HG02759 (cell line): ENCODE measurements around the gene MPP1.
"Not testable (repeated sequence)": the region's sequence is repeated elsewhere in the genome, so short reads cannot be mapped to it uniquely, and the experiment has no call there.

Source experiments
- ATAC-seq: cut with Tn5 transposase; IDR thresholded peaks from one replicate; pipeline ENCODE4 v1.9.1; 2021; ENCODE audit warnings: mild to moderate bottlenecking, moderate library complexity; ENCODE audit not compliant: unreplicated experiment

MPP1 gene

DNA sequence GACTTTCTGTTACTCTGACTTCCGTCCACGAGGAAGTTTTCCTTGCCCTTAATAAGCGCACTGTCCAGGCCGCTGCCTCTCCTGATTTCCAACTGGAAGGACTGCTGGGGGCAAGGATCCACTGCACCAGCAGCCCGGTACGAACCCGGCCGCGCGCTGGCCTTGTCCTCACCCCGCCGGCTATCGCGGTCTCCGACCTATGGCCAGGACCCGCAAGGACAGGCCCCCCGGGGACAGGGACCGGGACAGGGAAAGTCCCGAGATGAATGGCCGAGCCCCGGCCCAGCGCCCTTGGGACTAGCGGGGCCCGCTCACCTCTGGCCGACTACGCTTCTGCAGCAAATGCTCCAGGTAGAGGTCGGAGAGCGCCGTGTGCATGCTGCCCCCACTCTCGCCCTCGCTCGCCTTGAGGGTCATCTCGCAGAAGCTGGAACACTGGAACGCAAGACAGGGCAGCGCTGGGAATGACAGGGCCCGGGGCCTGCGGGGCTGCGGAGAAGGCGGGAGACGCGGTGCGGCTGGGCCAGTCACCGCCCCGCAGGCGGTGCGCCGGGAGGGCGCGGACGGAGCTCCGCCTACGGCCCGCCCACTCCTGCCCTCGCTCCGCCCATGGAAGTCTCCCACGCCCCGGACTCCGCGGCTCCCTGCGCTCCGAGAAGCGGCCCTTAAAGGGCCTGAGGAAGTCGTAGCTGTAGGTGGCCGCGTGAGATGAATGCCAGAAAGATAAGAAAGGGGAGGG lies at the start of gene MPP1:
MPP1 (minus strand) TSS at position 529 of the 739 bp plus-strand sequence; CDS start at position 417, 112 bp downstream.
- ATAC-seq: peak; percentile 93

DNA sequence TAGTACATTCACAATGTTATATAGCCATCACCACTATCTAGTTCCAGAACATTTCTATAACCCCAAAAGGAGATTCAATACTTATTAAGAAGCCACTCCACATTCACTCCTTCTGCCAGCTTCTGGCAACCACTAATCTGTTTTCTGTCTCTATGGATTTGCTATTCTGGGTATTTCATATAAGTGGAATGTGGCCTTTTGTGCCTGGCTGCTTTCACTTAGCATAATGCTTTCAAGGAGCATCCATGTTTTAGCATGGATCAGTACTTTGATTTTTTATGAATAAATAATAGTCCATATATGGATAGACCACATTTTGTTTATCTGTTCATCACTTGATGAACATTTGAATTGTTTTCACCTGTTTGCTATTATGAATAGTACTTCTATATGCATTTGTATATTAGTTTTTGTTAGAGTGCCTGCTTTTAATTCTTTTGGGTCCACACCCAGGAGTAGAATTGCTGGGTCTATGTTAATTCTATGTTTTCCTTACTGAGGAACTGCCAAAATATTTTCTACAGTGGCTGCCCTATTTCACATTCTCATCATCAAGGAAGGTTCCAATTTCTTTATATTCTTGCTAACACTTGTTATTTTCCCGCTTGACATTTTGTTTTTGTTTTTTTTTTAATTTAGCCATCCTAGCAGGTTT lies 45.8 kb upstream of the MPP1 start:
- ATAC-seq: no peak

DNA sequence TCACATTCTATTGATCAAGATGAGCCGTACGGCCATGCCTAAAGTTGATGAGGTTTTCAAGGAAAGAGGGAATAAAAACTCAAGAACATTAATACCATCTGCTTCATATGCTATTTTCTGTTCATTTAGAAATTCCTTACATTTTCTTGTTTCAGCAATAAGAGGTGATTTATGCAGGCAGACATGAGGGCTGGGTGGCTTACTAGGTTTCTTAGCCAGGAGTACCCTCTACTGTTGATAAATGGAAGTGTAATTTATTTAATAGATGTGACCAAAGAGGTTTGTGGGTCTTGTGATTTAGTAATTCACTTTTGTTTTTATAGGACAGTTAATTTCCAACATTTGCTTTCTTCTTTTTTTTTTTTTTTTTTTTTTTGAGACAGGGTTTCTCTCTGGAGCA lies 35.6 kb upstream of the MPP1 start:
- ATAC-seq: no peak

DNA sequence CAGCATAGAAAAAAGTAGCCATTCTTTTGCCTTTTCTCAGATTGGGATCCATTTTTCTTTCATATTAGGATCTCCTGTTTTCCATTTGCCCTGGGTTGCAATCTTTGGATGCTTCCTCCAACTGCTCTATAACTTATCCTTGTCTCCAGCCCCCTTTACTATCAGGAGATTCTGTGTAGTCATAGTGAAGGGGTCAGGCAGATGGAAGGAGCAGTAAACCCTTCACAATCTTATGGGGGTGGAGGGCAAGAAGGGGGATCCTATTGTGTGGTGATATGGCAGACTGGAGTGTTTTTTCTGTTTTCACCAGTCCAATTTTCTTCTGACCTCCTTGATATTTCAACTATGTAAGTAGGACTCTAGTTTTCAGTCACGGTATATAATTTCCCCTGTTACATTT lies 30.9 kb upstream of the MPP1 start:
- ATAC-seq: no peak

DNA sequence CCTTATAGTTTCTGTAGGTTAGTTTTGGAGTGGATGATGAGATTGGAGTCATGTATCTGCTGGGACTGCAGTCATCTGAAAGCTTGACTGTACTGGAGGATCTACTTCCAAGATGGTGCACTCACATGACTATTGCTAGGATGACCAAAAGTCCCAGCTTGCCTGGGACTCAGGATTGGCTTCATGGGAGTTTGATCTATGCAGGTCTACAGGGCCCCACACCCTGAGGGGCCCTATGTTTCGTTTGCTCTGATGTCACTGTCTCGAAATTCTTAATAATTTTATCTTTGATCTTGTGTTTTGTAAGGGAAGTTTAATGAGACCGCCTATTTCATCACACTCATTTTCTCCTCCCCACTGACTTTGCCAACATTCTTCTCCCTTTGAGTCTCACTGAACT lies 29.3 kb upstream of the MPP1 start, which contains the start of gene SMIM9:
SMIM9 (minus strand) TSS at position 101 of the 400 bp plus-strand sequence. CDS start 3,806 bp downstream, outside the sequence.
- ATAC-seq: no peak

DNA sequence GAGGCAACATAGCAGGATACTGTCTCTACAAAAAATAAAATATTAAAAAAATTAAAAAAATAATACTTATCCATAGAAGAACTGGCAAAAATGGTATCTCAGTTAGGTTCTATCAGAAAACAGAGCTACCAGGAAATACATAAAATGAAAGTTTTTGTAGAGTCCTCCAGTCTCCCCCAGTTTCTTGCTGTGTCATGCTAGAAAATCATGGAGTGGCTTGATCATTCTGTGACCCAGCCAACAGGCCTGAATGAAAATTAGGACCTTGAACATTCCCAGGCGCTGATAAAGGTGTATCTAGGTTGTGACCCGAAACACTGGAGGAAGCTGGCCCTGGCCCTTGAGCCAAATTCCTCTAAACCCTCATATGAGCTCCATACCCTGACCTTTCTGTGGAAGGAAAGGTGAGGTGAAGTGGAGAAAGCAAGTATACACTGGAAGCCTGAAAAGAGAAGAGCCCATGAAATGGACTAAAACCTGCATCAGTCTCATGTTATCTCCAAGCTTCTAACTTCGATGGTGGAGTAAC lies 28.5 kb upstream of the MPP1 start:
- ATAC-seq: no peak

DNA sequence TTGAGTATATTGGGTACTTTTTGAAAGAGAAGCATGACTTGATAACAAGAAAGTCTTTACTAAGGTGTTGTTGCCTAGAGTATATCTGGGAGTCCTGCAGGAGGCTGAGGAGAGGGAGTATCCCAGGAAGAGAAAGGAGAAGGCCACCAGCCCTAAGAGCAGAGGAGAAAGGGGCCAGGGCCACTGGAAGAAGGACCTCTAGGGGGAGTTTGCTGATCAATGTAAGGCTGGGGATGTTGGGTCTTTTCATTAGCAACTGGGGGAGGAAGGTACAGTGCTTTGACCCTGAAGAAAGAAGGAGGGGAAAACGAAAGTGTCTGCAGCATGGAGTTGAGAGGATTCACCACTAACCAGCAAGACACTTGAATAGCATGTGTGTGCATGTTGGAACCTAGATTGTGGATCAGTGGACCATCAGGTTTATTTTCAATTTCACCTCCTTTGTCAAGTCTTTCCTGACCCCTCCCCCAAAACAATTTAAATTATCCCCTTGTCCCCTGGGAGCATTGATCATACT lies 24.7 kb upstream of the MPP1 start:
- ATAC-seq: no peak

DNA sequence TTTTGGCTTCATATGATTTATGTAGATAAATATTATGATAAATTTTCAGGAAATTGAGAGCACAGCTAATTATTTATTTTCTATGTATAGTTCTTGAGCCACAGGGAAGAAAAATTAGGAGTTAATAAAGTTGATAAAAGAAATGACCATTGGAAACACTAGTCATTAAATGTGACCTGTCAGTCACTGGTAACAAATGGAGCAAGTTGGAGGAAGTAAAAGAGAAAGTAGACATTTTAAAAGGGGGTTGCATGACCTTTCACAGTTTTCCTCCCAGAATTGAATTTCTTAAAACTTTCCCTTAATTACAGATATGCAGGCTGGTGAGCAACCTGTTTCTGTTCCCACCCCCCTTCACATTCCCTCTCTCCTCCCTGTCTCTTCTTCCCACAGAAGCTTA lies 23.8 kb upstream of the MPP1 start:
- ATAC-seq: no peak

DNA sequence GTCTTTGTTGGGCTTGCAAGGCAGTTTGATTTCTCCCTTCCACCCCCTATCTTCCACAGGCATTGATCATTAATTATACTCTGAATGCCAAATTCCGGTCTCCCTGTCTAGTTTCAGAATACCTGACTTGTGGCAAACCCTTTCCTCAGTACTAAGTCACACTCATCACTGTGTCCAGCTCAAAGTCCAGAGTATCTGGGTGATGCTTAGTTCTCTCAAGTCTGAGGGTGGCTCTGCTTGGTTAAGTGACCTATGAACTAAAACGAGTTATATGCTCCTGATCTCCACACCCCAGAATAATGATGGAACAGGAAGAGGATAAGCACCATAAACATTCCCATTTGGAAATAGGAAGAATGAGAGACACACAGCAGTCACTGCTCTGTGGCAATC lies 22.7 kb upstream of the MPP1 start:
- ATAC-seq: no peak

DNA sequence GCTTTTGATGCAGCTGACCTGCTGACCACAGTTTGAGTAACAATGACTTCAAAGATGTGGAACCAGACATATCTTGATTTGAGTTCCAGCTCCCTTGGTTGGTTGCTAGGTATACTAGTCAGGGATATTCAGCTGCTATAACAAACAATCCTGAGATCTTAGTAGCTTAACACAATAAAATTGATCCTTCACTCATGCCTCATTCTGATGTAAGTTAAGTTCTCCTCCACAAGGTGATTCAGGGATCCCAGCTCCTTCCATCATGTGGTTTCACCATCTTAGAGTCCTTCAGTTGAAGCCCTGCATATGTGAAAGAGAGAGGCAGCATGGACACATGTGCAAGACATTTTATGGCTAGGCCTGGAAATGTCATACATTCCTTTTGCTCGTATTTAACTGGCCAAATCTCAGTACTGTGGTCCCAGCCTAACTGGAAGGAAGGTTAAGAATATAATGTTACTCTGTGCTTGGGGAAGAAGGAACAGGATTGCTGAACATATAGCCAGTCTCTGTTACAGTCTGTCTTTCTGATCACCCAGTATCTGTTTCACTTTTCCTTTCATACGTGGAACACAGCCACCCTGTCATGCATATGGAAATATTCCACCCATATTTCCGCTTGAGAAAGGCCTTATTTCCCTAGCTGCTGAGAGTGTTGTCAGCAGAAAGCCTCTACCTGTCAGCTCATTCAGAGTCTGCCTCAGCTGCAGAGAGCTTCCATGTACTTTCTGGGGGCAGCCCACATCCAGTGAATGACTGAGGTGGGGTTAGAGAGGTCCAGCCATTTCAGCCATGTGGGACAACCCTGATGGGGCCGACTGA lies 22.1 kb upstream of the MPP1 start:
- ATAC-seq: peak; percentile 86

DNA sequence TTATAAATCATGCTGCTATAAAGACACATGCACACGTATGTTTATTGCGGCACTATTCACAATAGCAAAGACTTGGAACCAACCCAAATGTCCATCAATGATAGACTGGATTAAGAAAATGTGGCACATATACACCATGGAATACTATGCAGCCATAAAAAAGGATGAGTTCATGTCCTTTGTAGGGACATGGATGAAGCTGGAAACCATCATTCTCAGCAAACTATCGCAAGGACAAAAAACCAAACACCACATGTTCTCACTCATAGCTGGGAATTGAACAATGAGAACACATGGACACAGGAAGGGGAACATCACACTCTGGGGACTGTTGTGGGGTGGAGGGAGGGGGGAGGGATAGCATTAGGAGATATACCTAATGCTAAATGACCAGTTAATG lies 20.3 kb upstream of the MPP1 start:
- not testable (repeated sequence) for ATAC-seq

DNA sequence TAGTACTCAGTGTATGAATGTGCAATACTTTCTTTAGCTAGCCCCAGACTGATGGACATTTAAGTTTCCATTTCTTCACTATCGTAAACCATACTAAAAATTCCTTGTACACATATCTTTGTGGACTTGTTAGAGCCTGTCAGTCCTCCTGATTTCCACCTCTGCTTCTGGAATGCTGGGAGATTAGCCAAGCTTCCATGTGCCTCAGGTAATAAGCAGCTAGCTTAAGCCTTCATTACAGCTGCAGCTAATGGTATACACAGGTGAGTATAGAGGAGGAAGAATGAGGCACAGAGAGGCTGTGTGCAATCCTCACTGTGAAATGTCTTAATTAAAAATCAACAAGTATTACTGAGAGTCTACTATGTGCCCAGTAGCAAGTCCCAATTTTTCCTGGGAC lies 19.4 kb upstream of the MPP1 start:
- ATAC-seq: no peak

DNA sequence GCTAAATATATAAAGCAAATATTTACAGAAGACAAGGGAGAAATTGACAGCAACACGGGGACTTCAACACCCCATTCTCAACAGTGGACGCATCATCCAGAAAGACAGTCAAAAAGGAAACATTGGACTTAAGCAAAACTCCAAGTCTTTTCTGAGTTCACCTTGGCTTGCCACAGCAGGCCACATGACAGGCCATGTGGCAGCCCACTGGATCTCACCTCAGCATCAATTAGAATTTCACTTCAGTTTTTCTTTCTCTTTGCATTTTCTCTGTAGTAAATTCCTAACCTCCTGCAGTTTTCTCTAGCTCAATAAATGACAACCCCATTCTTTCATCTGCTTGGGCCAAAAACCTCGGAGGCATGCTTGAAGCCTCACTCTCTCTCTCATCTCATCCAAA lies 16.7 kb upstream of the MPP1 start:
- ATAC-seq: no peak

DNA sequence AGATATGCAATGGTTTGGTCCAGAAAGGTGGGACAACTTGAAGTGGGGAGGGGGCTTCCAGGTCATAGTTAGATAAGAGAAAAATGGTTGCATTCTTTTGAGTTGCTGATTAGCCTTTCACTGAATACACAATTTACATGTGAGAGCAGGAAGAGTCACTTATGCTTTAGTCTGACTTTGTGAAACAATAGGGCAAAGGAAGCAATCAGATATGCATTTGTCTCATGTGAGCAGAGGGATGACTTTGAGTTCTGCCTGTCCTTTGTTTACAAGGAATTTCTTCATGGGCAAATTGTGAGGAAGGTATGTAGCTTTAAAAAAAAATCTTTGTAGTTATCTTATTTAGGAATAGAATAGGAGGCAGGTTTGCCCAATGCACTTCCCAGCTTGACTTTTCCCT lies 16.2 kb upstream of the MPP1 start:
- ATAC-seq: no peak

DNA sequence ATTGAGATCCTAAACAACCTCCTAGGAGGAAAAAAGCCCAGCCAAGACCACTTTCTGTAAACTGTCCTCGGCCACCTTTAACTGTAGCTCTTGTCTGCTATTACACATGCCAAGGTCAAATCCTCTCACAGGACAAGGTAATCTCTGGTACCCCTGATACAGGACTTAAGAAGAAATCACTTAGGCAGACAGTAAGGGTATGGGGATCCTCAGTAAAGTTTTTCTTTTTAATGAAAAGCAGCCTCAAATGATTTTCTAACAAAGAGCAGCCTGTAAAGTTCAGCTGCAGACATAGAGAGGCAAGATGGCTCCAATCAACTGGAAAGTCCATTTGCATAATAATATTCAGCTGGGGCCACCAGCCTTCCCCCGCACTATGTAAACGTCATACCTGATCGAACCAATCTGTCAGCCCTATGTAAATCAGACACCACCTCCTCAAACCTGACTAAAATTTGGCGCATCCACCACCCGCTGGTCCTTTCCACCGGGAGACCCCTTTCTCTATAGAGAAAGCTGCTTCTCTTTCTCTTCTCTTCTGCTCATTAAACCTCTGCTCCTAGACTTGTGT lies 14.6 kb upstream of the MPP1 start:
- no peak for ATAC-seq

DNA sequence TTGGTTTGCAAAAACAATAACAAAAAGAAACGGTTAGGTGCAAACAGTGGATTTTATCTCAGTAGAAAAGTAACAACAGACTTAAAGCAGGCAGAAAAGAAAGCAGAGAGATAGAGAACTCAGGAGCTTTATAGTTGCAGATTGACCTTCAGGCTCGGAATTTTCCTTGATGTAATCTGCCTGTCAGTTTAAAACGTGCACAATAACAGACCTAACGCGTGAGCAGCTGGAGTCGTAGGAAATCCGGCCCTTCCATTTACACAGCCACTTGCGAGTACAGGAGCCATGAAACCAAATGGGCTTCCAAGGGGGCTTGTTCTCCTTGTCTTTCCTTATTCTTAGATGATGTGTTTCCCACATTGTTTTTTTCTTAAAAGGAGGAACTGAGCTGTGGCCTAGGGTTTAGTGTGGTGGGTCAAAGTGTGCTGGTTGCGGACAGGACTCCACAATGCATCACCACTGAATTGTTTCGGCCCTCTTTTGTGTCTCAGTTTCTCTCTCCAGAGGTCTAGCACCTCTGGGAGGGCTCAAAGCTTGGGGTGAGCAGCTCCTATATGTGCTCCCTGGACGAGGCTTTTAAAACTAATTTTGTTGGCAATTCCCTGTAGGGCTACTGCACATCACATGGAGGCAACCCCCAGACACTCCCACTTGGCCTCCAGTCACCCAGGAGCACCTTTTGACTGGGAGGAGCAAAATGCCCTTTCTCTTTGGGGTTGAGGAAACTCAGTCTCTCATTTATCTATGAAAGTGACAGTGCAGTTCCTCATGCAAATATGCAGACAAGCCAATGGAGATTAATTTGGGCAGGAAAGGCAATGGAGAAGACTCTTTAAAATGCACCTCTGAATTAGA lies 13.9 kb upstream of the MPP1 start:
- ATAC-seq: no peak

DNA sequence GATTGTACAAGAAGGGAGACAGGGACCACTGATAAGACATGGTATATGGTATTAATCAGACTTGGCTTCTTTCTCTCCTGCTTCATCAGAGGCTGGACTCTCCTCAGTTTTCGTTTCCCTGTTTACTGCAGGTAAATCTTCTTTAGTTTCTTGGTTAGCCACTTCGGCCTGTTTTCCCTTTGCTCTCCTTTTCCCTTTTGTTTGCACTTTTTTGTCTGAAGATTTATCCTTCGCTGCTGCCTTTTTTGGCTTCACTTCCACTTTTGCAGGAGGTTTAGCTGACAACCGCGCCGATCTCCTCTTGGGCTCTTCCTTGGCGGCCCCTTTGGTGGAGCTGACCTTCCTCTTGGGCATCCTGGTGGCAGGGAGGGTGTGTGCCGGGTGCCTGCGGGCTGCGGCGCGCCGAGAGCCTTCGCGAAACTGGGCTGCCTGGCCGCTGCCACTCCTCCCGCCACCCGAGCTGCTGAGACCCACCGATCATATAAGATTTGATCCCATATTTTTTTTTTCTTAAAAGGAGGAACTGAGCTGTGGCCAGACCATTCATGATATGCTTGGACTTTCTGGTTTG lies 11.8 kb upstream of the MPP1 start:
- ATAC-seq: not testable (repeated sequence)

DNA sequence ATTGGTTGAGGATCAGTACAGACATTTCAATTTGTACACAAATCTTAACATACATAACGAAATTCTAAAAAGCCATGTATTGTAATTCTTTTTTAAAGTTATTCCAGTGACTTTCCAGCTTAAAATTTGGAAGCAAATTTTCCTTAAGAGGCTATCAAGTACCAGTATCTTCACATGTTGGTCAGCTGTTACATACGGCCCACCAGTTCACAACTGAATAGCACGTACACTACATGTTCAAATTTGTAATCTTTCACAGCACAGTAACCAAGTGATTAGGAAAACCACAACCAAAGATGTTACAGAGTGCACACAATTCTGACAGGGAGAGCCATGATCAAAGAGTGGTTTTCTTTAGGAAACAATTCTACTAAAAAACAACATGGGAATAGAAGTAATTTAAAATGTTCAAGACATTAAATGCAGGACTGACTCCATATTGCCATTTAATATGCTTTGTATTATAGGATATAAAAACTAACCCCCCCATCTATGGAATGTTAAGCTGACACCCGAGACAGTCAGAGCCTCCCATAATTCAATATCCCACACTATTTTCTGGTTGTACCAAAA lies 11.1 kb upstream of the MPP1 start:
- not testable (repeated sequence) for ATAC-seq

DNA sequence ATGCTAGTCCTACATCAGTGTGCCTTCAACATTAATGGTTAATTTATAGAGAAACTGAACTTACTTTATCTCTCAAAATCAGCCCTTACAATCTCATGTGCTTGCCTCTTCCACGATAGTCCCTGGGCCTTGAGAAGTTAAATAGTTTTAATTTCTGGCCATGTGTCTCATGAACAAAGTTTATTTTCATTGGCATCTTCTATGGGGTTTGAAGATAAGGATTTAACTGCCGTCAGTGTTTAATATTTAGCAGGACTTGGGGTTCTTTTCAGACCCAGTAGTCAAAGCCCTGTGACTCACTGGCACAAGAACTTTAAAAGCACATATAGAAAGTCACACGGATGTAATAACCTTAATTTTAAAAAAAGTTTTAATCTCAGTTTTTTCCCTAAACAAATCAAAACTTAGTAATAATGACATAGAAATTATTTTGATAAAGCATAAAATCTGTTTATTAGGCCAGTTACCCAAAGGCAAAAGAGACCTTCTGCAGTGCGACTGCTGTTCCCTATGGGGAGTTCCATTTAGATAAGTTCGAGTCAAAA lies 10.1 kb upstream of the MPP1 start:
- no peak for ATAC-seq
